Astrocyte (in vitro differentiated cells and primary cell): ENCODE results near the gene TLE5. TPM values are rescaled to one million over a fixed set of nuclear protein-coding genes. Genes with fewer than 3 reads are reported as not detected.

ENCODE experiments used
- DNase-seq: peaks from one replicate; pipeline ENCODE4 v3.0.0-alpha.2; 2010; ENCODE audit warnings: low read depth
- FAIRE-seq: peaks from 2 replicates; lab custom pipeline; 2011; peaks lifted over from hg19 to GRCh38; lab: Jason Lieb, UNC
- H2AFZ ChIP-seq: 2 replicates; pipeline ENCODE4 v1.6.0; 2012; ENCODE audit warnings: low read depth, low read length, inconsistent platforms
- H3K27ac ChIP-seq: 2 replicates; pipeline ENCODE4 v1.5.1; 2011; ENCODE audit warnings: low read depth, low read length, inconsistent platforms
- H3K27me3 ChIP-seq: 2 replicates; pipeline ENCODE4 v1.6.0; 2011; ENCODE audit warnings: low read length, inconsistent platforms; ENCODE audit not compliant: insufficient read depth
- H3K36me3 ChIP-seq: 2 replicates; pipeline ENCODE4 v1.5.1; 2011; ENCODE audit warnings: low read length, inconsistent platforms; ENCODE audit not compliant: insufficient read depth
- H3K4me1 ChIP-seq: 2 replicates; pipeline ENCODE4 v1.5.1; 2011; ENCODE audit warnings: low read length, inconsistent platforms; ENCODE audit not compliant: insufficient read depth
- H3K4me2 ChIP-seq: 2 replicates; pipeline ENCODE4 v1.6.0; 2012; ENCODE audit warnings: low read length, inconsistent platforms
- H3K4me3 ChIP-seq: 2 replicates; pipeline ENCODE4 v1.5.1; 2011; ENCODE audit warnings: low read depth, mild to moderate bottlenecking, low read length, inconsistent platforms; ENCODE audit not compliant: insufficient read depth
- H3K79me2 ChIP-seq: 2 replicates; pipeline ENCODE4 v1.6.0; 2012; ENCODE audit warnings: mild to moderate bottlenecking, low read length, inconsistent platforms; ENCODE audit not compliant: insufficient read depth
- H3K9ac ChIP-seq: 2 replicates; pipeline ENCODE4 v1.6.0; 2012; ENCODE audit warnings: mild to moderate bottlenecking, low read length, inconsistent platforms
- H3K9me3 ChIP-seq: 2 replicates; pipeline ENCODE4 v1.5.1; 2012; ENCODE audit warnings: low read depth, mild to moderate bottlenecking, low read length, inconsistent platforms; ENCODE audit not compliant: insufficient read depth
- H4K20me1 ChIP-seq: 2 replicates; pipeline ENCODE4 v1.6.0; 2012; ENCODE audit warnings: low read length, inconsistent platforms; ENCODE audit not compliant: insufficient read depth
- H3K27ac Mint-ChIP-seq: one replicate; pipeline ENCODE4 v1.8.0; 2021; ENCODE audit warnings: mild to moderate bottlenecking, mixed read lengths; ENCODE audit not compliant: unreplicated experiment
- H3K27me3 Mint-ChIP-seq: one replicate; pipeline ENCODE4 v1.8.0; 2021; ENCODE audit warnings: low read depth, mixed read lengths; ENCODE audit not compliant: unreplicated experiment
- H3K36me3 Mint-ChIP-seq: one replicate; pipeline ENCODE4 v1.8.0; 2021; ENCODE audit warnings: low read depth, mixed read lengths; ENCODE audit not compliant: unreplicated experiment
- H3K4me1 Mint-ChIP-seq: one replicate; pipeline ENCODE4 v1.8.0; 2021; ENCODE audit warnings: low read depth, mixed read lengths; ENCODE audit not compliant: unreplicated experiment
- H3K4me3 Mint-ChIP-seq: one replicate; pipeline ENCODE4 v1.8.0; 2021; ENCODE audit warnings: mild to moderate bottlenecking, moderate library complexity, mixed read lengths; ENCODE audit not compliant: unreplicated experiment
- H3K9me3 Mint-ChIP-seq: one replicate; pipeline ENCODE4 v1.8.0; 2021; ENCODE audit warnings: mild to moderate bottlenecking, mixed read lengths; ENCODE audit not compliant: unreplicated experiment
- CTCF ChIP-seq: IDR thresholded peaks from 2 replicates; pipeline ENCODE4 v1.5.1; 2011; ENCODE audit warnings: low read depth, mild to moderate bottlenecking, inconsistent platforms, low read length, moderate library complexity; ENCODE audit not compliant: insufficient read depth
- EZH2 ChIP-seq: IDR thresholded peaks from 2 replicates; pipeline ENCODE4 v1.6.1; 2012; ENCODE audit warnings: mild to moderate bottlenecking, low read length, inconsistent platforms; ENCODE audit not compliant: insufficient read depth
- total RNA-seq: library from RNA; stranded (reverse); gene quantifications from 2 replicates; pipeline ENCODE4 v1.2.1, GENCODE V29; 2021

The TLE5 gene
- total RNA-seq, 1 donor from 2014 or later = 210 TPM

- no peaks in the 10 kb centered on the region for H3K9me3 ChIP-seq
- no peak for TF ChIP-seq CTCF
- TF ChIP-seq EZH2 = no peak
- no peak for DNase-seq
Observed at GRCh38 chr19:3058821-3059314, 3.4 kb downstream of the TLE5 start.

DNA sequence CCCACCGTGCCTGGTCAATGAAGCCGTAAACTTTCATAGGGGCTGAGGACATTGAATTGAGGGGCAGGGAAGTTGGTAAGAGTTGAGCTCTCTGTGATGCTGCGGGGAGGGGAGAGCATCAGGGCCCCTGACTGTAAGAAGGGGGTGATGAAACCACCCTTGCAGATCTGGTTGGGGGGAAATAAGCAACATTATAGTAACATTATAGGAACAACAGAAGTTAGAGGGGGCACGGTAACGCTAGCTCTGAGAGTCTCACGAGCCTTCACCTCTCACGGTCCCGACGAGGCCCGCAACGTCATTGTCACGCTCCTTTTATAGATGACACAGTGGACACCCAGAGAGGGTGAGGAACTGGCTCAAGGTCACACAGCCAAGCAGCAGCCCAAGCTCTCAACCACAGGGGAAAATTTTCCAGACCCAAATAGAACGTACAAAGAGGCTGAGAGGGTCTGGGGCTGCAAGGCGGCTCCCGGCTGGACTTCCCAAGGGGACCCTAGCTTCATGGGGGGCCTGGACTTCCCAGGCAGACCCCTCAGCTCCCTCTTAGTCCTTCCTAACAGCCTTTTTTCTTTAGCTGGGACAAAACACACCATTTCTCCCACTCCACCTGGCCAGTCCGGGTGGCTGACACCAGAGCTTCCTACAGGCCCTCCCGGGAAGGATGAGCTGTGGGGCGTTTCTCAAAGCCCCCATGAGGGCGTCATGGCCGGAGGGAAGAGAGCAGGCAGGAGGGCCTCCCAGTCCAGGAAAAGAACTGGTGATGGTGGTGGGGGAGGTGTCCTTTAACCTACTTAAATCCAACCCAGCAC lies 4.1 kb downstream of the TLE5 start:
- Histone ChIP-seq H2AFZ (no peak overlapping the region), H4K20me1 (peaks cover 66% of the 10 kb centered on the region), H3K4me2 (peak overlapping the region; percentile 39), H3K4me3 (no peak overlapping the region), H3K9ac (peak overlapping the region; percentile 23), H3K27me3 (no peaks in the 10 kb centered on the region), H3K27ac (no peak overlapping the region), H3K36me3 (peaks cover 12% of the 10 kb centered on the region), H3K9me3 (no peaks in the 10 kb centered on the region), H3K4me1 (peaks cover 26% of the 10 kb centered on the region), H3K79me2 (peaks cover 35% of the 10 kb centered on the region)
- Mint-ChIP-seq H3K9me3 (no peaks in the 10 kb centered on the region), H3K27me3 (no peaks in the 10 kb centered on the region), H3K4me1 (peaks cover 8% of the 10 kb centered on the region), H3K36me3 (peaks cover 13% of the 10 kb centered on the region), H3K4me3 (peak overlapping the region; percentile 62), H3K27ac (no peak overlapping the region)
- TF ChIP-seq CTCF = no peak
- TF ChIP-seq EZH2 = no peak
- FAIRE-seq (no peak), DNase-seq (no peak)

More at GRCh38 chr19:3058821-3059314, 3.4 kb downstream of the TLE5 start:
- no peak overlapping the region for H3K4me3 Mint-ChIP-seq
- H3K9me3 Mint-ChIP-seq = no peaks in the 10 kb centered on the region
- Histone ChIP-seq H3K4me3 (no peak overlapping the region), H3K36me3 (peaks cover 12% of the 10 kb centered on the region), H2AFZ (no peak overlapping the region), H3K4me1 (peaks cover 26% of the 10 kb centered on the region), H3K27ac (no peak overlapping the region), H4K20me1 (peaks cover 61% of the 10 kb centered on the region), H3K27me3 (no peaks in the 10 kb centered on the region), H3K4me2 (no peak overlapping the region), H3K79me2 (peaks cover 35% of the 10 kb centered on the region), H3K9ac (no peak overlapping the region)
- H3K4me1 Mint-ChIP-seq = peaks cover 8% of the 10 kb centered on the region
- FAIRE-seq = no peak
- H3K27ac Mint-ChIP-seq = no peak overlapping the region
- H3K36me3 Mint-ChIP-seq = peaks cover 13% of the 10 kb centered on the region
- no peaks in the 10 kb centered on the region for H3K27me3 Mint-ChIP-seq

DNA sequence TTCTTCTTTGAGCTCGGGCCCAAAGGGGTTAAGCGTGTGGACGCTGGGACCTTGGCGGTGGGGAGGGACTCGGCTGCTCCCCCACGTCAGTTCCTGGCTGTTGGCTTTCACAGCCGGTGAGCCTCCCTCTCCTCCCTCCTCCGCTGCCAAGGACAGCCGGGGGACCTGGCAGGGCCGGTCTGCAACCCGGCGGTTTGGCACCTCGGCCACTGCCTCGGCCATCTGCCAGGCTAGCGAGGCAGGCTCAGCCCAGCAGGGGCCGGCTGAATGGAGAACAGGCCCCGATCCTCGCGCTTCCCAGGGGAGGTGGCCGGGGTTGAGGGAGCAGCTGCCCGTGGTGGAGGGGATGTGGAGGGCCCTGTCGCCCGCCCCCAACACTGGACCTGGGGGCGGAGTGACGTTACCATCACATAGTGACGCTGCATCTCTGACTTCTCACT lies 5.0 kb downstream of the TLE5 start:
- H3K27me3 Mint-ChIP-seq = no peaks in the 10 kb centered on the region
- peak; percentile 56 for DNase-seq
- peaks cover 35% of the 10 kb centered on the region for H3K79me2 ChIP-seq
- no peak overlapping the region for H2AFZ ChIP-seq
- H3K4me3 ChIP-seq = no peak overlapping the region
- peaks cover 68% of the 10 kb centered on the region for H4K20me1 ChIP-seq
- H3K9me3 ChIP-seq = no peaks in the 10 kb centered on the region
- H3K27ac Mint-ChIP-seq = no peak overlapping the region
- no peaks in the 10 kb centered on the region for H3K9me3 Mint-ChIP-seq
- no peak overlapping the region for H3K4me3 Mint-ChIP-seq
- FAIRE-seq = no peak
- H3K27me3 ChIP-seq = no peaks in the 10 kb centered on the region
- H3K9ac ChIP-seq = peak overlapping the region; percentile 23
- no peak for TF ChIP-seq CTCF
- no peak for TF ChIP-seq EZH2
- peaks cover 12% of the 10 kb centered on the region for H3K36me3 ChIP-seq
- H3K4me1 ChIP-seq = peaks cover 24% of the 10 kb centered on the region
- H3K27ac ChIP-seq = peak overlapping the region; percentile 12
- H3K4me2 ChIP-seq = peak overlapping the region; percentile 39
- peaks cover 13% of the 10 kb centered on the region for H3K36me3 Mint-ChIP-seq
- peaks cover 8% of the 10 kb centered on the region for H3K4me1 Mint-ChIP-seq
